ENCODE measurements around the gene PHC3.

- TF ChIP-seq EZH2 (IDR thresholded peaks at IDR 0.05; ENCODE audit: insufficient read depth, poor library complexity, severe bottlenecking) (no peak), EZH2phosphoT487 (IDR thresholded peaks at IDR 0.05; ENCODE audit: insufficient read depth, low read depth) (no peak)
These were observed 101.9 kb downstream of the PHC3 start for GRCh38 chr3:170079536-170080165.

Measured in GM23248 (cell line).